HG03097 (cell line): Measurements from ENCODE around the gene AUTS2.

Source experiments
- ATAC-seq: cut with Tn5 transposase; IDR thresholded peaks from one replicate; pipeline ENCODE4 v1.9.1; 2021; ENCODE audit not compliant: unreplicated experiment, low FRiP score

AUTS2 gene

DNA sequence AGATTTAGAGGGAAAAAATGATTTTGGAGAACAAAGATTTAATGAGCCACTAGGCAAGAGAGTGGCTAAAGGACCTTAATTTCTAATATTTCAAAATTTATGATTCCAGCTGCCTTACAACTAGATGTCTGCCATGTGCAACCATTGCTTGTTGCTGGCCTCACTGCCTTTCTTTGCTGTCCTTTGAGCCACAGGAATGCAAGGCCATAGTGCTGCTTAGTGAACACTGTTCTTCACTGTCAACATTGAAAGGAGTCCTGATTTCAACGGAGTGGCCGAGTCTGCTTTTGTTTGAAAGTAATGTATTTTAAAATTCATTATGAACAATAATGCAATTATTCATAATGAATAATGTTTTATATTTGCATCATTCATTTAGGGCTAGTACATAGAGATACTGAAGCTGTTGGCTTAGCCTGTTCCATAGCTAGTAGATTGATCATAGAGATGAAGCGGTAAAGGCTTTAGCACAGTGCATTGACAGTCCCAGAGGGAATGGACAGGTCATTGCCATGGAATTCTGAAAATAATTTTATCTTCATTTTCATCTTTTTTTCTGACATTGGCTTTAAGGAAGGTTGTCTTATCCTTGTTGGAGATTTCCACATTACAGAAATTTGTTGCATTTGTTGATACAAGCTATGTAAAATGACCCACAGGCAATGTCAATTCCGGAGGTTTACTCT is 544.1 kb downstream of the AUTS2 start:
- no peak for ATAC-seq

DNA sequence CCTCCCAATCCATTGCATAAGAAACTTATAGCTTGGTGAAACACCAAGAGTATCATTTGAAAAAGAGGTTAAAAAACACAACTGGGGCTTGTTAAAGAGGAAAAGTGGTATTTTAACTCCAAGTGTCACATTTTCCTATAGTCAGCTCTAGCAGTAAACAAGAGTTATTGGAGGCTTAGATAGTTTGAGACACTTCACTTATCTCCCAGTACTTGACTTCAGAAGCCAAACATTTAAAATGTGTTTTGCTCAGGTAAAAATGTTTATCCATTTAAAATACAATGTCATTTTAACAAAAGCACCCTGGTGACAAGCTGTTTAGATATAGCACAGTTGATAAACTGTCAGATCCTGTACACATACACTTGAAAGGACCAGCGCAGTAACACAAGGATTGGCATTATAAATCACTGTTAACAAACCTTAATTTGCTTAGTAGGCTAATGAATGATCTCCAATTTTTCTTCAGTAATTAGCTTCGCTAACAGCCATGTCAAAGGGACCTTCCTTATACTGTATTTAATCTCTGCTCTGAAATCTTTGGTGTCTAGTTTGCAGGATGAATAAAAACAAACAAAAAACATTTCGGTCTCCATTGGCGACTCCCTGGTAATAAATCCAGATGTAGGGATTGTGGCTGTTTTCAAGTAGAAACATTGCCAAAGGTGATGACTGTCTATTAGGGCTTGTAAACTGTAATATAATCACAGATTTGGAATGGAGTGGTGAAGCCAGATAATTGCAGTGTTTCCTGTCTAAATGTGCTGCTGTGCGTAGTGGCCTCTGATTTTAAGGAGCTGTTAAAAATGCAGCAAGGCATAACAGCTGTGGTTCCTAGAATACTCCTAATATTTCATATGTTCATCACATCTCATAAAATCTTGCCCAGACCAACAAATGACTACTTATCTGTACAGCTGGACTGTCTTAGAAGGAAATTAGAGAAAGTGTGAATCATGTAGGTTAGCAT is 545.1 kb downstream of the AUTS2 start:
- ATAC-seq, result no peak

DNA sequence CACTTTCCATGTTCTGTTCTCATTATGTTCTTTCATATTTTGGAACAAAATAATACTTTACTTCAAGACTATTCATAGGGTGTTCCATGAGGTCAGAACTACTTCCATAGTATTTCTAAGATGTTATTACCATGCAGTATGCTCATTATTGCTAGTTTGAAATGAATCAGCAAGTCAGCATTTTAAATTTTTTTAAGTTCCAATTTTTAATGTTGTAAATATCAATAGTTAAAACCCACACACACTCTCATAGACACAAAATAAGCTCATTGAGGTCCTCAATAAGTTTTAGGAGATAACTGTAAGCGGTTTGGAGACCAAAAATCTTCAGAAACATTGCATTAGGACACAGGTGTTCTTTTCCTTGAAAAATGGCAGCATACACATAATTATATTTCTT is 550.7 kb downstream of the AUTS2 start:
- ATAC-seq, result no peak

DNA sequence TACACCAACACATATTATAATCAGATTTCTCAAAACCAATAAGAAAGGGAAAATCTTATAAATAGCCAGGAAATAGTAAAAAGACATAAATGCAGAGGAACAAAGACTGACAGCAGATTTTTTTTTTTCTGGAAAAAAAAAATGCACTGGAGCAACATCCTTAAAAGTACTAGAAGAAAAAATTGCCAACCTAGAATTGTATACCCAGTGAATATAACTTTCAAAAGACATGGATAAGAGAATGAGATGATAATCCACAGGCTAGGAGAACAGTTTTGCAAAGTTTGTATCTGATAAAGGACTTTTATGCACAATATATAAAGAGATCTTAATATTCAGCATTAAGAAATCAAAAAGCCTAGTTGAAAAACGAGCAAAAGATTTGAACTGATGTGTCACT is 554.0 kb downstream of the AUTS2 start:
- ATAC-seq, result no peak

DNA sequence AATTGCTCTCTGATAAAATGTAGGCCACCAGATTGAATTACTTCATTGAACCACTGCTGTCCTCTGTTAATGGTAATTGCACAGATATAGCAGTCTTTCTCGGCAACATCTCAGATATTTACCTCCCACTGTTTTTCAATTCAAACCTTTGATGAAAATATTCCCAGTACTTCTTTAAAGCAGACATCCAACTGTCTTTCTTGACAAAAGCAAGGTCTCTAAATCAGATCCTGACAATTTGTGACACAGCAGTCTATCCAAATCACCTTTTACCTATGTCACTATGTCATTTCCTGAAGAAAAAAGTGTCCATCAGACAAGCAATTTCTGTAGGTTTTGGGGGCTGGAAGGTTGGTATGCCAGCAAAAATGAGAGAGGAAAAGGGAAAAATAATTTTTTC is 555.7 kb downstream of the AUTS2 start:
- ATAC-seq, result no peak

DNA sequence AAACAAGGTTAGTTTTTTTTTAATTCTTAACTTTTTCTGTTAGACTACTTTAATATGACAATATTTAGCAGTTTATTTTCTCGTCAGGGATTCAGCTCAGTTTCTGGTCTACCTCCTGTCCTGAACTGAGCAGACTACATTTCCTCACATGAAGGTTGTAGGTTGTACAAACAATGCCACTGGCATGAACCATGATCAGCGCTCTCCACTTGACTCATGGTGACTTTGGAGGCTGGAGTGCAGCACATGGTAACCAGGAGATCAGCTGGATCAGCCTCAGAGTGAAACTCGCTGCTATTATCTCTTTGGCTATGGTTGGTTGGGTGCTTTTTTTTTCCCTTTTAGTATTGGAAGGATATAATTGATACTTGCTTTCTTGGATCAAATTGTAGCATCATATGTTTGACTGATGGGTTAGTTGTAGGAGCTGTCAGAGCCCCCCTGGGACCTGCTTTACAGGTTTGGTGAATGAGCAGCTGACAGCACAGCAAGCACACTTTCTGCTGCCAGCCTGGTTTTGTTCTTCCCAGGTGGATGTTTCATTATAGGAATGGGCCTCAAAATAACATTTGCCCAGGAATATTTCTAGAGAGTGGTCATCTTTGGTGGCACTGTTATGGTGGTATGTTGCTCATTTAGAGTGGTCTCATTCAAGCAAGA is 556.4 kb downstream of the AUTS2 start:
- no peak for ATAC-seq

- ATAC-seq, result no peak
Observed at GRCh38 chr7:70156057-70156456, 557.8 kb downstream of the AUTS2 start.

GRCh38 chr7:70159121-70159520 is 560.8 kb downstream of the AUTS2 start:
- no peak for ATAC-seq

GRCh38 chr7:70165477-70166170 is 567.3 kb downstream of the AUTS2 start:
- no peak for ATAC-seq

GRCh38 chr7:70171369-70171920 is 573.2 kb downstream of the AUTS2 start:
- no peak for ATAC-seq

DNA sequence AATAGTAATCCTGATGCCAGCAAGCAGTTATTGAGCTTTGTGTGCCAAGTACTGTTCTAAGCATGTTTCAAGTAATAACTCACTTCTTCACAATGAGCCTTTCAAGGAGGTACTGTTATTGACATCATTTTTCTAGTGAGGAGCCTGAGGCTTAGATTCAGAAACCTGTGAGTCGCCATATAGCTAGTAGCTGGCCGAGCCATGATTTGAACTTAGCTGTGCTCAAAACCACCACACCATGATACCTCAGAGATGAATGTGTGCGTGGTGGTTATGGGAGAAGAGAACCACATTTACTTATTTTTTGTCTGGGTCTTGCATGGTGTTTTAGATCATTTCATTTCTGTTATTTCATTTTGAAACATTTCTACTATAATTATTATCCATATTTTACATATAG is 578.9 kb downstream of the AUTS2 start:
- no peak for ATAC-seq

- ATAC-seq, result no peak
Observed at GRCh38 chr7:70178211-70178610, 579.9 kb downstream of the AUTS2 start.

DNA sequence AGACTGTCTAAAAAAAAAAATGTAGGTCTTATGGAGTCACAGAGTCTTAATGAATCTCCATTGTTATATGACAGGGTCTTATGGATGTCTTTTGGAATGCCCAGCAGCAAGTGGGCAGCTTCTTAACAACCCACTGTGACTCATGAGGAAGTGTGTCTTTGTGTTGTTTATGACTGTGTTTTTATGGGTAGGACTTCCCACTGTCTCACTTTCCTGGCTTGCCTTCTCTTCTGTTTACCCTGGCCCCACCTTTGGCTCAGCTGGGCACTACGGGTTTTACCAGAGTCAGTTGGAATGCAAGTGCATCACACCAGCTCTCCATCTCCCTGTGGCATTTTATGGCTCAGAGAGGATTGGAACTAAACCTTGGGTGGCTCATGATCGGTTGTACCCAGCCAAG is 580.5 kb downstream of the AUTS2 start:
- ATAC-seq, result no peak

- ATAC-seq, result no peak
Observed at GRCh38 chr7:70182521-70182920, 584.2 kb downstream of the AUTS2 start.

DNA sequence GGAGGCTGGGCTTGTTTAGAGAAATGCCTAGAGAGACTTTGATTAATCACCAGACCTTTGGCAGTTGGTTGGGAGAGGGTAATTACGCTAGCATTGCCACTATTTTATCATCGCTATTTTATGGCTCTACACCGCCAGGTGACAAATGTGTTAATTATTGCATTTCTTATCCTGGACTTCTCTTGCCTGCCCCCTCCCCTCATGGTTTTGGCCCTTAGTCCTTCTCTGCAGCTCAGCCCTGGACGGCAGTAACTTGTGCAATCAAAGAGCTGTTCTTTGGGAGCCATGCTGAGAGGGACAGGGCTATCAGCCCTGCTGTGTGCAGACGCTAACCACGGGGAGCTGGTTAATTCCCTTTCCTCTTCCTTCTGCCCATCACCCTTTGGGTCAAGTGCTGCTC is 585.0 kb downstream of the AUTS2 start:
- ATAC-seq, result no peak

GRCh38 chr7:70188901-70189650 is 590.8 kb downstream of the AUTS2 start:
- ATAC-seq, result no peak

- no peak for ATAC-seq
Observed at GRCh38 chr7:70189776-70190175, 591.5 kb downstream of the AUTS2 start.

- no peak for ATAC-seq
Observed at GRCh38 chr7:70190281-70190680, 592.0 kb downstream of the AUTS2 start.

GRCh38 chr7:70193514-70193913 is 595.2 kb downstream of the AUTS2 start:
- ATAC-seq, result no peak
